GM18951 (cell line): ENCODE measurements around the gene CHD3.

Experiments used
- POLR2A ChIP-seq: IDR thresholded peaks from 4 replicates; pipeline ENCODE4 v1.6.1; 2011; ENCODE audit warnings: mild to moderate bottlenecking; ENCODE audit not compliant: insufficient read length, insufficient read depth; ENCODE audit errors: extremely low read depth
- in situ Hi-C: fragments of 300-500 bp; cut with MboI; formaldehyde crosslinking; loops from one replicate; pipeline ENCODE4 v1.12.0; 2022; ENCODE audit warnings: low sequenced_read_pairs, mixed read lengths, inconsistent platforms; ENCODE audit not compliant: unreplicated experiment

CHD3 gene

GRCh38 chr17:7956228-7956965, 67.8 kb downstream of the CHD3 start:
- no peak for TF ChIP-seq POLR2A
- in situ Hi-C loops, result no loop called here

- in situ Hi-C loops, result no loop called here
Measured at GRCh38 chr17:7959503-7960253, 71.1 kb downstream of the CHD3 start.

GRCh38 chr17:7961421-7961820, 72.8 kb downstream of the CHD3 start:
- in situ Hi-C loops, result no loop called here
- TF ChIP-seq POLR2A, result no peak

More at GRCh38 chr17:7959503-7960253, 71.1 kb downstream of the CHD3 start:
- TF ChIP-seq POLR2A, result no peak
